ENCODE measurements around the gene RASGRF2. TPM values are rescaled to one million over a fixed set of nuclear protein-coding genes. Genes with fewer than 3 reads are reported as not detected.

Gene RASGRF2
- total RNA-seq, 1 experiment from 2014 or later: 0.48 TPM

- H4K20me1 ChIP-seq (ENCODE audit: insufficient read depth): no peaks in the 10 kb centered on the region
- no peaks in the 10 kb centered on the region for H3K36me3 ChIP-seq (ENCODE audit: low read depth)
- H3K9me2 ChIP-seq (ENCODE audit: insufficient read depth): no peaks in the 10 kb centered on the region
- CTCF ChIA-PET: no interaction called here
- no TSS peak for BruUV-seq (replicated peaks)
- intact Hi-C loops (cut with micrococcal nuclease; ENCODE audit: unreplicated experiment): no loop called here
- POLR2A ChIA-PET (ENCODE audit: unreplicated experiment): no interaction called here
- no peak overlapping the region for H3K27ac ChIP-seq
- no peak for TF ChIP-seq CTCF (conservative IDR thresholded peaks at IDR 0.05)
- no peak for TF ChIP-seq EZH2 (IDR thresholded peaks at IDR 0.05; ENCODE audit: low read depth)
- H3K4me3 ChIP-seq: no peak overlapping the region
- no peak for DNase-seq
- H3F3A ChIP-seq (ENCODE audit: insufficient read depth, low read depth): no peaks in the 10 kb centered on the region
- H3K9me3 ChIP-seq (ENCODE audit: insufficient read depth, low read depth): no peaks in the 10 kb centered on the region
- no peaks in the 10 kb centered on the region for H3K79me2 ChIP-seq (ENCODE audit: low read depth)
- H3K27me3 ChIP-seq (ENCODE audit: insufficient read depth, low read depth): no peaks in the 10 kb centered on the region
- no peak overlapping the region for H3K4me2 ChIP-seq
- H2AFZ ChIP-seq: no peak overlapping the region
- no peaks in the 10 kb centered on the region for H3K4me1 ChIP-seq (replicated peaks; ENCODE audit: insufficient read depth)
These were observed 222.5 kb downstream of the RASGRF2 start for GRCh38 chr5:81182396-81183390.

GRCh38 chr5:81183811-81184748, 223.9 kb downstream of the RASGRF2 start:
- TF ChIP-seq EZH2 (IDR thresholded peaks at IDR 0.05; ENCODE audit: low read depth) (no peak), CTCF (conservative IDR thresholded peaks at IDR 0.05) (no peak)
- BruUV-seq (replicated peaks): no TSS peak
- CTCF ChIA-PET: no interaction called here

GRCh38 chr5:81184749-81185110, 224.6 kb downstream of the RASGRF2 start:
- no peak overlapping the region for H3K4me2 ChIP-seq
- no peaks in the 10 kb centered on the region for H3K79me2 ChIP-seq (ENCODE audit: low read depth)
- no TSS peak for BruUV-seq (replicated peaks)
- H3K27ac ChIP-seq: no peak overlapping the region
- no peak for DNase-seq
- no peaks in the 10 kb centered on the region for H3K9me3 ChIP-seq (ENCODE audit: insufficient read depth, low read depth)
- no peaks in the 10 kb centered on the region for H3F3A ChIP-seq (ENCODE audit: insufficient read depth, low read depth)
- POLR2A ChIA-PET (ENCODE audit: unreplicated experiment): no interaction called here
- H3K27me3 ChIP-seq (ENCODE audit: insufficient read depth, low read depth): no peaks in the 10 kb centered on the region
- no peaks in the 10 kb centered on the region for H3K36me3 ChIP-seq (ENCODE audit: low read depth)
- CTCF ChIA-PET: no interaction called here
- TF ChIP-seq EZH2 (IDR thresholded peaks at IDR 0.05; ENCODE audit: low read depth) (no peak), CTCF (conservative IDR thresholded peaks at IDR 0.05) (no peak)
- H2AFZ ChIP-seq: no peak overlapping the region
- H3K4me1 ChIP-seq (replicated peaks; ENCODE audit: insufficient read depth): no peaks in the 10 kb centered on the region
- H4K20me1 ChIP-seq (ENCODE audit: insufficient read depth): no peaks in the 10 kb centered on the region
- intact Hi-C loops (cut with micrococcal nuclease; ENCODE audit: unreplicated experiment): no loop called here
- no peaks in the 10 kb centered on the region for H3K9me2 ChIP-seq (ENCODE audit: insufficient read depth)
- H3K4me3 ChIP-seq: no peak overlapping the region

More at GRCh38 chr5:81183811-81184748, 223.9 kb downstream of the RASGRF2 start:
- no peak overlapping the region for H3K4me2 ChIP-seq
- no peaks in the 10 kb centered on the region for H3K4me1 ChIP-seq (replicated peaks; ENCODE audit: insufficient read depth)
- intact Hi-C loops (cut with micrococcal nuclease; ENCODE audit: unreplicated experiment): no loop called here
- H4K20me1 ChIP-seq (ENCODE audit: insufficient read depth): no peaks in the 10 kb centered on the region
- no peak for DNase-seq
- no peaks in the 10 kb centered on the region for H3K27me3 ChIP-seq (ENCODE audit: insufficient read depth, low read depth)
- no peaks in the 10 kb centered on the region for H3K79me2 ChIP-seq (ENCODE audit: low read depth)
- no peaks in the 10 kb centered on the region for H3K36me3 ChIP-seq (ENCODE audit: low read depth)
- H3K27ac ChIP-seq: no peak overlapping the region
- H3K9me2 ChIP-seq (ENCODE audit: insufficient read depth): no peaks in the 10 kb centered on the region
- H2AFZ ChIP-seq: no peak overlapping the region
- no peaks in the 10 kb centered on the region for H3K9me3 ChIP-seq (ENCODE audit: insufficient read depth, low read depth)
- POLR2A ChIA-PET (ENCODE audit: unreplicated experiment): no interaction called here
- no peak overlapping the region for H3K4me3 ChIP-seq
- no peaks in the 10 kb centered on the region for H3F3A ChIP-seq (ENCODE audit: insufficient read depth, low read depth)
